Measurements from ENCODE around the gene P2RX4. TPM values are rescaled to one million over a fixed set of nuclear protein-coding genes. Genes with fewer than 3 reads are reported as not detected.

P2RX4 gene
- total RNA-seq, 4 donors from 2014 or later = 20.1 to 57.2 (median 33.6) TPM

GRCh38 chr12:121246893-121247557 is 37.1 kb downstream of the P2RX4 start:
- no peaks in the 10 kb centered on the region for H3K9me3 ChIP-seq
- DNase-seq (ENCODE audit: low spot score in 2 of 2) = no peak
- no peak for TF ChIP-seq POLR2A (IDR thresholded peaks at IDR 0.05)
- TF ChIP-seq EP300 (IDR thresholded peaks at IDR 0.05) = no peak
- no peak for TF ChIP-seq CTCF (IDR thresholded peaks at IDR 0.05)
- no peaks in the 10 kb centered on the region for H3K4me1 ChIP-seq
- no peaks in the 10 kb centered on the region for H3K27me3 ChIP-seq
- H3K27ac ChIP-seq = no peak overlapping the region
- peaks cover 0 to 88% (median 0%) of the 10 kb centered on the region in 3 donors for H3K36me3 ChIP-seq
- H3K4me3 ChIP-seq = no peak overlapping the region
- 86 to 91% methylated on average over 16 of the region's 16 CpGs for WGBS, 2 donors

- peaks cover 0 to 96% (median 0%) of the 10 kb centered on the region in 3 donors for H3K36me3 ChIP-seq
- no peaks in the 10 kb centered on the region for H3K9me3 ChIP-seq
- DNase-seq (ENCODE audit: low spot score in 2 of 2) = no peak
- TF ChIP-seq EP300 (IDR thresholded peaks at IDR 0.05) (no peak), CTCF (IDR thresholded peaks at IDR 0.05) (no peak), POLR2A (IDR thresholded peaks at IDR 0.05) (no peak)
- no peaks in the 10 kb centered on the region for H3K4me1 ChIP-seq
- H3K4me3 ChIP-seq = no peak overlapping the region
- H3K27me3 ChIP-seq = no peaks in the 10 kb centered on the region
- WGBS, 2 donors = 87 to 88% methylated on average over 22 of the region's 22 CpGs
- no peak overlapping the region for H3K27ac ChIP-seq
Measured at GRCh38 chr12:121248622-121249021, 38.7 kb downstream of the P2RX4 start.

- no peak for DNase-seq (ENCODE audit: low spot score in 2 of 2)
- Histone ChIP-seq H3K9me3 (no peaks in the 10 kb centered on the region), H3K27me3 (no peaks in the 10 kb centered on the region), H3K4me3 (no peak overlapping the region), H3K4me1 (no peaks in the 10 kb centered on the region), H3K27ac (no peak overlapping the region), H3K36me3 (peaks cover 0 to 92% (median 0%) of the 10 kb centered on the region in 3 donors)
- WGBS, 2 donors = 75 to 78% methylated on average over 14 of the region's 14 CpGs
- TF ChIP-seq EP300 (IDR thresholded peaks at IDR 0.05) (no peak), CTCF (IDR thresholded peaks at IDR 0.05) (no peak), POLR2A (IDR thresholded peaks at IDR 0.05) (no peak)
Measured at GRCh38 chr12:121250359-121250758, 40.4 kb downstream of the P2RX4 start.

- Histone ChIP-seq H3K27ac (no peak overlapping the region), H3K9me3 (no peaks in the 10 kb centered on the region), H3K4me1 (no peaks in the 10 kb centered on the region), H3K4me3 (no peak overlapping the region), H3K36me3 (peaks cover 0 to 96% (median 0%) of the 10 kb centered on the region in 3 donors), H3K27me3 (no peaks in the 10 kb centered on the region)
- DNase-seq (ENCODE audit: low spot score in 2 of 2) = no peak
- no peak for TF ChIP-seq POLR2A (IDR thresholded peaks at IDR 0.05)
- TF ChIP-seq EP300 (IDR thresholded peaks at IDR 0.05) = no peak
- TF ChIP-seq CTCF (IDR thresholded peaks at IDR 0.05) = no peak
- 65 to 67% methylated on average over 2 of the region's 2 CpGs for WGBS, 2 donors
Measured at GRCh38 chr12:121251838-121252237, 41.9 kb downstream of the P2RX4 start.

- Histone ChIP-seq H3K9me3 (no peaks in the 10 kb centered on the region), H3K4me1 (no peaks in the 10 kb centered on the region), H3K27ac (no peak overlapping the region), H3K27me3 (no peaks in the 10 kb centered on the region), H3K36me3 (peaks cover 0 to 96% (median 0%) of the 10 kb centered on the region in 3 donors), H3K4me3 (no peak overlapping the region)
- WGBS, 2 donors = 89 to 95% methylated on average over 8 to 9 of the region's 9 CpGs
- TF ChIP-seq POLR2A (IDR thresholded peaks at IDR 0.05) (no peak), EP300 (IDR thresholded peaks at IDR 0.05) (no peak), CTCF (IDR thresholded peaks at IDR 0.05) (no peak)
- DNase-seq (ENCODE audit: low spot score in 2 of 2) = no peak
Measured at GRCh38 chr12:121252712-121253345, 42.9 kb downstream of the P2RX4 start.

All from tibial nerve (tissue), 4 donors.